GM19025 (cell line): ENCODE data around the gene BMERB1.
"Not testable (repeated sequence)": the region's sequence is repeated elsewhere in the genome, so short reads cannot be mapped to it uniquely, and the experiment has no call there.

Experiments used
- ATAC-seq: cut with Tn5 transposase; IDR thresholded peaks from one replicate; pipeline ENCODE4 v1.9.1; 2021; ENCODE audit warnings: mild to moderate bottlenecking, low read depth, moderate library complexity; ENCODE audit not compliant: unreplicated experiment

Gene BMERB1

DNA sequence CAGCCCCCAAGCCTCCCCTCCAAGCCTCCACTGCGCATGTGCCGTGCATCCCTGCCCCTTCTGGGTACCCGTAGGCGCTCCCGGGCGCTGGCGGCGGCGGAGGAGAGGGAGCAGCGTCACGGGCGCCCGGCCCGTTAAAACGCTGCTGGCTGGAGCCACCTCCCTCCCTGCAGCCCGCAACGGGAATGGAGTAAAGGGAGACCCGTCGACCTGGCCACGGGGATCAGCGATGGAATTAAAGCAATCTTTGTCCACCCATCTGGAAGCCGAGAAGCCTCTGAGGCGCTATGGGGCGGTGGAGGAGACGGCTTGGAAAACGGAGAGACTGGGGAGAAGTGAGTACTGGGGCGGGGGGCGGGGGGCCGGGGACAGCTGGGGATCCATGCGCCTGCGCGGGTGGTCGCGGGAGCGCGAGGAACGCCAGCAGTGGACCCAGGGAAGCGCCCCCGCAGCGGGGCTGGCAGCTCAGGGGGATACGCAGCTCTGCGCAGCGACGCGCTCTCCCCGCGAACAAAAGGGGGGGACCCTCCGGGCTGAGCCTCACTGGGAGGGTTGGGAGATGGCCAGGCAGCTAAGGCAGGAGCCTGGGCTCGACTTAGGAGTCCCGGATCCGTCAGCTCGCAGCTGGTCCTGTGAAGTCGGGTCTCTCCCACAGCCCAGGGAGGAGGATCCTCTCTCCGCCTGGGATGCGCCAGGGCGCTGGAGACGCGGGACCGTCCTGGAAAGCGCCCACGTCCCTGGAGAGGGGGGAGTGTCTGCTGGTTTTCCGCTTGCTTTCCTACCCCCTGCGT lies at the start of gene BMERB1:
Gene BMERB1 (plus strand): TSS at position 164 of the 791 bp plus-strand sequence. CDS start 66 bp downstream, at position 230.
- no peak for ATAC-seq

DNA sequence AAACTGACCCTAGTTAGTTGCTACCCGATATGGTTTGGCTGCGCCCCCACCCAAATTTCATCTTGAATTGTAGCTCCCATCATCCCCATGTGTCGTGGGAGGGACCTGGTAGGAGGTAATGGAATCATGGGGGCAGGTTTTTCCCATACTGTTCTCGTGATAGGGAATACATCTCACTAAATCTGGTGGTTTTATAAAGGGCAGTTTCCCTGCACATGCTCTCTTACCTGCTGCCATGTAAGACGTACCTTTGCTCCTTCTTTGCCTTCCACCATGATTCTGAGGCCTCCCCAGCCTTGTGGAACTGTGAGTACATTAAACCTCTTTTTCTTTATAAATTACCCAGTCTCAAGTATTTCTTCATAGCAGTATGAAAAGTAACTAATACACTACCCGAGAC lies 46.3 kb upstream of the BMERB1 start:
- not testable (repeated sequence) for ATAC-seq

DNA sequence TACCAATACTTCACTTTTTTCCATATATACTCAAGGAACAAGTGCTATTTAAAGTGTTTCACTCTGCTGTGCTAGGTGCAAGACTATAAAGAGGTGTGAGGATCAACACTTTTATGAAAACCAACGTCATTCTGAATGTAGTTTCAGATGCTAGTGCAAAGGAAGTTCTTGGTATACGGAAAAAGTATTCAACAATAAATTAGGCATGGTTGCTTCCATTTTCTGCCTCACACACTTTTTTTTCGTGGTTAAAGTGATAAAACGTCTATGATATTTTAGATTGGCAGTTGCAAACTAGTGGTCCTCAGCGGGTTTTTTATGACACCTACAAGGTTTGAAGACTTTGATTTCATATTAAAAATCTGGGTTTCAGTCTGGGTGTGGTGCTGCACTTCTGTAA lies 44.5 kb upstream of the BMERB1 start:
- not testable (repeated sequence) for ATAC-seq

DNA sequence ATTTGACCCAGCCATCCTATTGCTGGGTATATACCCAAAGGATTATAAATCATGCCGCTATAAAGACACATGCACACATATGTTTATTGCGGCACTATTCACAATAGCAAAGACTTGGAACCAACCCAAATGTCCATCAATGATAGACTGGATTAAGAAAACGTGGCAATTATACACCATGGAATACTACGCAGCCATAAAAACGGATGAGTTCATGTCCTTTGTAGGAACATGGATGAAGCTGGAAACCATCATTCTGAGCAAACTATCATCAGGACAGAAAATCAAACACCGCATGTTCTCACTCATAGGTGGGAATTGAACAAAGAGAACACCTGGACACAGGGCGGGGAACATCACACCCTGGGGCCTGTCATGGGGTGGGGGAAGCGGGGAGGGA lies 41.4 kb upstream of the BMERB1 start:
- ATAC-seq: not testable (repeated sequence)

DNA sequence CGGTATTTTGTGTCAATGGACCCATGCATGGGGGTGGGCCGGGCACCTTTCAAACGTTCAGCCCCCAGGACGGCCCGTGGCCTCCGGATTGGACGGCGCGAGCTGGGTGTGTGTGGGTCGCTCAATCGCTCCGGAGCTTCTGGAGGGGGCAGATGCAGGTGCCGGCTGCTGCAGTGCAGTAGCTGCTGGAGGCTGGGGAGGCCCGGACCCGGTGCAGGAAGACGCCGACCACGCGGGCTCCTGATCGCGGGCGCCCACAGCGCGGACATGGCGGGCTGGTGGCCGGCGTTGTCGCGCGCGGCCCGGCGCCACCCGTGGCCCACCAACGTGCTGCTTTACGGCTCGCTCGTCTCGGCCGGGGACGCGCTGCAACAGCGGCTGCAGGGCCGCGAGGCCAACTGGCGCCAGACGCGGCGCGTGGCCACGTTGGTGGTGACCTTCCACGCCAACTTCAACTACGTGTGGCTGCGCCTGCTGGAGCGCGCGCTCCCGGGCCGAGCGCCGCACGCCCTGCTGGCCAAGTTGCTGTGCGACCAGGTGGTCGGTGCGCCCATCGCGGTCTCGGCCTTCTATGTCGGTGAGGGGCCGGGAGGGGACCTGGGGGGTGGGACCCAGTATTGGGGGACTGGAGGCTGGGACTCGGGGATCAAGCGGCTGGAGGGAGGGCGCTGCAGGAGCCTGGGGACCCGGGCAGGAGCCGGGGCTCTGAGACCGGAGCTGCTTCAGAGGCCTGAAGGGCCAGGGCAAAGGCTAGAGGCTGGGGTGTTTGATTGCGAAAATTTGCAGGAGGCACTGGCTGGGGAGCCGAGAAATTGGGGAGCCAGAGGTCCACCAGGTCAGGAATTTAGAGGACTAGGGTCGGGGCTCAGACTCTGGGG lies 38.5 kb upstream of the BMERB1 start, which contains the start of gene MPV17L:
Gene MPV17L (plus strand): TSS at position 124 of the 878 bp plus-strand sequence. CDS start 144 bp downstream, at position 268.
- ATAC-seq: not testable (repeated sequence)

DNA sequence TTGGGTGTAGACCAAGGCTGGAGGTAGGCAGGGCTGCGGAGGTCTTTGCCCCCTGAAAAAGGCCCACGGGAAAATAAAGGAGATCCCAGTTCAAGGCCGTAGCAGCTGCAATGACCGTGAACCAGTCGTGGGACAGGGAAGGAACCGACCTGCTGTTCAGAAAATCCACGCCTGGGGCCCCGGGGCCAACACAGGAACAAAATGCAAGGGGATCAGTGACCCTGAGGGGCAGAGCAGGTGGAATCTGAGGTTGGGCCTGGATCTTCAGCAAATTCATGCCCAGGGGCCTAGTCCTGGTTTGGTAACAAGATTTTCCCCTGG lies 37.9 kb upstream of the BMERB1 start:
- not testable (repeated sequence) for ATAC-seq

DNA sequence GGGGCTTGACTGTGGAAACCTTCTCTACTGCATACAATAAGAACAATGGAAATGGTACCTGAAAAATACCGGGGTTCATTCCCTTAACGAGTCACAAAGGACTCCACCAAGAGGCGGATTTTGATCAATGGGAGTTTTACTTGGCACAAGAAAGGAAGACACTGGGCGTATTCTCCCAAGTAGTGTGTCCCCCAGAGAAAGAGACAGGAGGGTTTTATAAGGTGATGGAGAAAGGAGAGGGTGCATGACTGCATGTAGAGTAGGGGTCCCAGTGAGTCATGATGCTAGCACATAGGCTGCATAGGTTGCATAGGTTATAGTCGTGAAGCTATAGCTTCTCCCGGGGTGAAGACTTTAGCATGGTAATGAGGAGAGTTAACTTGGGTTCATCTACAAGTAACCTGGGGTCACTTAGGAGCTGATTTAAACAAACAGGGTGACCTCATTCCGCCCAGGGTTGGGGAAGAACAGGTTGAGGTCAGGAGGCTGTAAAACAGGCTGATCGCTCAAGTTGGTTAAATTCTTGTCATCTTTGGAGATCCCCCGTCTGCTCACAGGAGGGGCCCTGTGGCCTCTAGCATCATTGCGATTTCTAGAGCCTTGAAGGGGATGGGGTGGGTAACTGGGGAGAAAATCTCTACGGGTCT lies 37.3 kb upstream of the BMERB1 start:
- ATAC-seq: no peak

DNA sequence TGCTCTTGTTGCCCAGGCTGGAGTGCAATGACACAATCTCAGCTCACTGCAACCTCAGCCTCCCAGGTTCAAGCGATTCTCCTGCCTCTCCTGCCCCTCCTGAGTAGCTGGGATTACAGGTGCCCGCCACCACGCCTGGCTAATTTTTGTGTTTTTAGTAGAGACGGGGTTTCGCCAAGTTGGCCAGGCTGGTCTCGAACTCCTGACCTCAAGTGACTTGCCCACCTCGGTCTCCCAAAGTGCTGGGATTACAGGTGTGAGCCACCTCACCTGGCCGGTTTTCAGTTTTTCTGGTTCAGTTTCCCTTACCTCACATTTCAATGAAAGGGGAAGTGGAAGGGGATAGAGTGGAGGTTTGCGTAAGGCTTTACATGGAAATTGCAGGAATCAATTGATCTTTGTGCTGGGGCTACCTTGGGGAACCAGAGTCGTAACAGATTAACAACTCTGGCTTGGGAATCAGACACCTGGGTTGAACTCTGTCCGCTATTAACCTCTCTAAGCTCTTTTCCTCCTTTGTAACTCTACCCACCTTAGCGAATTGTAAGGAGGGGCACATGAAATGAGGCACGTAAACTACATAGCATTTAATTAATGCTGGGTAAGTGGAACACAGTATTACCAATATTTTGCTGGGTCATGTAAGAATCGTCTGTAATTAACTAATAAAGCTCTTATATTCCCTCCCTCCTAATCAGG lies 35.6 kb upstream of the BMERB1 start:
- no peak for ATAC-seq

DNA sequence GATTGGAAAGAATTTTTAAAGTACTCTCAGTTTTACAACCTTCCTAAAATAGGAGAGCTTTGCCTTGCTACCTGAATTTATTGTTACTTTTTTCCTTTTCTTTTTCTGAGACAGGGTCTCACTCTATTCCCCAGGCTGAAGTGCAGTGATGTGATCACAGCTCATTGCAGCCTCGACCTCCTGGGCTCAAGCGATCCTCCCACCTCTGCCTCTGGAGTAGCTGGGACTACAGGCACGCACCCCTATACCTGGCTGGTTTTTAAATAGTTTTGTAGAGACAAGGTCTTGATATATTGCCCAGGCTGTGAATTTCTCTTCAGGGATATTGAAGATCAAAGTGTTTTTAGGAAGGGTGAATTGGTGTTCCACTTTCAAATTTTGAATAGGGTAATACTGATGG lies 35.1 kb upstream of the BMERB1 start:
- ATAC-seq: no peak

DNA sequence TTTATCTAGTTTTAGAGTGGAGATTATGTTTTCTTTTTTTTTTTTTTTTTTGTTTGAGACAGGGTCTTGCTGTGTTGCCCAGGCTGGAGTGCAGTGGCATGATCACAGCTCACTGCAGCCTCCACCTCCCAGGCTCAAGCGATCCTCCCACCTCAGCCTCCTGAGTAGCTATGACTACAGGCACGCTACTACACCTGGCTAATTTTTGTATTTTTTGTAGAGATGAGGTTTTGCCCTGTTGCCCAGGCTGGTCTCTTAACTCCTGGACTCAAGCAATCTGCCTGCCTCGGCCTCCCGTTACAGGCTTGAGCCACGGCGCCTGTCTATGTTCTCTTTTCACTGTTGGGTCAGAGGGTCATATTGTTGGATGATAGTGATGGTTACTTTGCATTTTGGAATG lies 34.1 kb upstream of the BMERB1 start:
- not testable (repeated sequence) for ATAC-seq

DNA sequence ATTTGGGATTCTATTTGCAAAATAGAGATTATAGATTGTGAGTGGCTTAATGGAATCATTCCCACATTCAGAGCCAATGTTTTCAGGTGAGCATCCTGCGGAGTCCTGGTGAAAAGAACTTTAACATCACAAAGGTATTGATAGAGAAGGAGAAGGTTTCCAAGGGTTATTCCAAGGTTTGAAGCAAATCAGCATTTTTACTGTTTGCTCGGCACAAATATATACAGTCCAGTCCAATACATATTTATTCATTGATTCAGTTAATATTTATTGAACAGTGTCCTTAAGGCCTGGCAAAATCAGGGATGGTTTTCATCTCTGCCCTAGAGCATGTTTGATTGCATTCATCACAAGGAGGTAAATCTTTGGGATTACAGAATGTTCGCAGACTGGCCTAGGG lies 32.4 kb upstream of the BMERB1 start:
- no peak for ATAC-seq

DNA sequence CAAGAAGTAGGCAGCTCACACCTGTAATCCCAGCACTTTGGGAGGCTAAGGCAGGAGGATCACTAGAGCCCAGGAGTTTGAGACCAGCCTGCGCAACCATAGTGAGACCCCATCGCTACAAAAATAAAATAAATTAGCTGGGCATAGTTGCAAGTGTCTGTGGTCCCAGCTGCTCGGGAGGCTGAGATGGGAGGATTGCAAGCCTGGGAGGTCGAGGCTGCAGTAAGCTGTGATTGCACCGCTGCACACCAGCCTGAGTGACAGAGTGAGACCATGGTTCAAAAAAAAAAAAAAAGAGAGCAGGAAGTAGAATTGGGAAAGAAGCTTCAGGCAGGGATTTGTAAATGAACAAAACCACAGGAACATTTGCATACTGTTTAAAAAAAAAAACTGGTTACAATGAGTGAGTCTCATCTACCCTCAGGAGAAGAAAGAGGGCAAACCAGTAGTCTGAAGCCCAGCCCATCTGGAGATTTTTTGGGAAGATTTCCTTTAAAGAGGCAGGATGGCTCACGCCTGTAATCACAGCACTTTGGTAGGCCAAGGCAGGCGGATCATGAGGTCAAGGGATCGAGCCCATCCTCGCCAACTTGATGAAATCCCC lies 30.9 kb upstream of the BMERB1 start:
- ATAC-seq: no peak

DNA sequence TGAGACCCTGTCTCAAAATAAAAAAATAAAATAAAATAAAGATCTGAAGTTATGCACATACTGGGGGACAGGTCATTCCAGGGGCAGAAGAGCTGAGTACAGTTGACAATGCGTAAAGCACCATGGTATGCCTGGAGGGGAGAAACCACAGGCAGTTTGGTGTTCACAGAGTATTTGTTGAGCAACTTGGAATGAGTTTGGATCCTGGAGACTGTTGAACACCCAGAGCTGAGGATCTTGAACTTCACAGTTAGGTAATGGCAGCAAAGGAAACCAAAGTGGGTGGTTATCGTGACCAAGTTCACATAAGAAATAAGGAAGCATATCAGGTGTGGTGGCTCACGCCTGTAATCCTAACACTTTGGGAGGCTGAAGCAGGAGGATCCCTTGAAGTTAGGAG lies 30.3 kb upstream of the BMERB1 start:
- not testable (repeated sequence) for ATAC-seq

DNA sequence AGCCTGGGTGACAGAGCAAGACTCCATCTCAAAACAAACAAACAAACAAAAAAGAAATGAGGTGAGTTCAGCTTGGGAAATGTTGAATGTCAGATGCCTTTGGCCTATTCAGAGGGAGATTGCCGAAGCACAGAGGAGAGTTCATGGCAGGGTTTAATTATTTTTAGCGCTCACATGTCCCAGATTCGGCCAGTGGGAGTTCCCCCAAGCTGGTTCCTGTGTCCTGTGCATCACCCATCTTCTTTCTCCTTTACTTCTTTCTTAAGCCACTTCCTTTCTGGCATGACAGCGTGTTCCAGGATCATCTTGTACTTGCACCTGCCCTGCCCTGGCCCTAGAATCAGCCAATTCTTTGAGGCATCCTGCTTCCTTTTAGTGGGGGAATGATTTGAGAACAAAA lies 29.6 kb upstream of the BMERB1 start:
- ATAC-seq: no peak

DNA sequence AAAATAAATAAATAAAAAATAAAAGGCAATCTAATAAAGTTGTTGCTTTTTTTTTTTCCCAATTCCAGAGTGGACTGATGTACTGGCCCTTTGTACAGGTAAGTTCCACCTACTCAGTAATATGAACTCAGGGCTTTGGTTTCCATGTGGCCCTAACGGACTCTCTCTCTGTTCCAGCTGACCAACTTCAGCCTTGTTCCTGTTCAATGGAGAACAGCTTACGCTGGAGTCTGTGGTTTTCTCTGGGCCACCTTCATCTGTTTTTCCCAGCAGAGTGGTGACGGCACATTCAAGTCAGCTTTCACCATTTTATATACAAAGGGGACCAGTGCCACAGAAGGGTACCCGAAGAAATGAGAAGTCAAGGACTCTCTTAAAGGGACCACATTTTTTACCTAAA lies 26.6 kb upstream of the BMERB1 start:
- ATAC-seq: not testable (repeated sequence)

DNA sequence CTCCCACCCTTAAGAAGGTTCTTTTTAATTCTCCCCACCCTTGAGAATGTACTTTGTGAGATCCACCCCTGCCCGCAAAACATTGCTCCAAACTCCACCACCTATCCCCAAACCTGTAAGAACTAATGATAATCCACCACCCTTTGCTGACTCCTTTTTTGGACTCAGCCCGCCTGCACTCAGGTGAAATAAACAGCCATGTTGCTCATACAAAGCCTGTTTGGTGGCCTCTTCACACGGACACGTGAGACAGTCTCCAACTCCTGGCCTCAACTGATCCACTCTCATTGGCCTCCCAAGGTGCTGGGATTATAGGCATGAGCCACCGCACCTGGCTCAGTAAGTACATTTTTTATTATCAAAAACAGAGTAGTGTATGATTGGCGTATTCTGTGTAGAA lies 24.9 kb upstream of the BMERB1 start:
- ATAC-seq: not testable (repeated sequence)

DNA sequence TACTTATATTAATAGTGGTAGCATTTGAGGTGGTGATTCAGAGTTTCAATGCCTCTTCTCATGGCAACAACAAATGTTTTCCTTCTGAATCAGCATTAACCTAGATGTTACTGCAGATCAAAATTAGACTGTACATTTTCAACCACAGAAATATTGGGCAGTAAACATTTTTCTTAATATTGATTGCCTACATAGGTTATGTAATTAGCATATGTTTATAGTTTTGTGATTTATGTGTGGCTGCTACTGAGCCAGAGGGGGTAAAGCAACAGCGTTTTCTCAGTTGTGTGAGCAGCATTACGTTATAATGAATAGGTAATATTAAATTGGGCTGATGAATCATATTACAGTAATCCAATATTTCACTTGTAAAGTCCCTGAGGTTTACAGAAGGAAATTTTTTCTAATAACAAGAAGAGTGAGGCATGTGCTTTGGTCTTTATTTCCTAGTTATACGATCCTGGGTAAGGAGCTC lies 18.8 kb upstream of the BMERB1 start:
- no peak for ATAC-seq

DNA sequence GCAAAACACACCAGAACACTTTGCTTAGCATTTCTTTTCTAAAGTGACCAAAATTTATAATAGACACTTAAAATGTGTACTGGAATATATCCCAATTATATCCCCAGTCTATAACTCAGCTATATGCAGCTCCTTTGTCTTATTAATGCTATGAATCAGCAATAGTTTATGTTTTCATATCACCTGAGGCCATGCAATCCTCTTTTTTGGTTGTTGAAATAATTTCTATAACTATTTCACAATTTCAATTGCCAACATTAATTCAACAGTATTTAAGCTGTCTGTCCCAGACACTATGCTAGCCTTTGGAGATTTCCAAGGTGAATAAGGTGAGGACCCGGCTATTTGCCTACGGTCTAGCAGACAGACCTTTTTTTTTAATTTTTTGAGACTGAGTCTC lies 17.2 kb upstream of the BMERB1 start:
- no peak for ATAC-seq

DNA sequence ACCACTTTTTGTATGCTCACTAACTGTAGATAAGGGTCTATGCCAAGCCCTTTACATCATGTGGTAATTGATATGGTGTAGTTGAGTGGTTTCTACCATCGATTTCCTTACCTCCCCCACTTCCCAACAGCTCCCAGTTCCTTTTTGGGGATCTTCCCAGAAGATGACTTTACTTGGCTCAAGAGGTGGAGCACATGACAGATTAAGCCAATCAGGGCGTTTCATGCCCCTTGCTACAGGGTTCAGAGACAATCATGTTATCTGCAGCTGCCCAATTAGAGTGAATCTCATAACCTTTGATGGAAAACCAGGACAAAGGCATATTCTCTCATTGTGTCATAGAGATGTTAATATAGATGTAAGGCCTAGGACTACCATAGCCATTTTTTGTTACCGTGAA lies 16.2 kb upstream of the BMERB1 start:
- no peak for ATAC-seq

DNA sequence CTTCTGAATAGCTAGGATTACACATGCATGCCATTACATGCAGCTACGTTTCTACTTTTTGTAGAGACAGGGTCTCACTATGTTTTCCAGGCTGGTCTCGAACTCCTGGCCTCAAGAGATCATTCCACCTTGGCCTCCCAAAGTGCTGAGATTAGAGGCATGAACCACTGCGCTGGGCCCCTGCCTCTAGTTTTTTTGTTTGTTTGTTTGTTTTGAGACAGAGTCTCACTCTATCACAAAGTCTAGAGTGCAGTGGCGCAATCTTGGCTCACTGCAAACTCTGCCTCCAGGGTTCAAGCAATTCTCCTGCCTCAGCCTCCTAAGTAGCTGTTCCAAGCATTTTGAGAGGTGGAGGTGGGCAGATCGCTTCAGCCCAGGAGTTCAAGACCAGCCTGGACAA lies 12.7 kb upstream of the BMERB1 start:
- not testable (repeated sequence) for ATAC-seq
